ENCODE results near the gene WRAP53.

WRAP53 gene

DNA sequence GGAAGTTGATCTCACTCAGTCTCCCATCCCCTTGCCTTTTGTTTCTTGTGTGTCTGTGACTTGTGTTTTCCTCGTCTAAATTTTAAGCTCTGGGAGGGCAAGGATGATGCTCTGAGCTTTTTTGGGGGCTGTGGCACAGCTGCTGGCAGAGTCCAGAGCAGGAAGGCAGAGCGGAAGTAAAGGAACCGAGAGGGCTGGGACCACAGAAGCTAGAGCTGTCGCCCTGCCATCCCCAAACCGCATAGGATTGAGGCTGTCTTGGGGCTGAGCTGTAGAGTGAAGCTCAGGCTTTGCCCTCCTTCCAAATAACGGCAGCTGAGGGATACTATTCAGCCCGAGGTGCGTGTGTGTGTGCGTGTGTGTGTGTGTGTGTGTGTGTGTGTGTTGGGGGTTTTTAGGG, 25.5 kb downstream of the WRAP53 start:
- H3K27ac ChIP-seq (ENCODE audit: low read depth, low read length): no peak overlapping the region
- no peak overlapping the region for H2AFZ ChIP-seq (ENCODE audit: insufficient read depth, low read length, poor library complexity)
- no peak overlapping the region for H4K8ac ChIP-seq (ENCODE audit: low read depth, low read length)
- peaks cover 4 to 6% of the 10 kb centered on the region in 2 experiments for H3K4me1 ChIP-seq (ENCODE audit: control insufficient read depth in 1 of 2, insufficient read depth in 2 of 2, low read length in 2 of 2)
- peaks cover 2% of the 10 kb centered on the region for H3K9me3 ChIP-seq (ENCODE audit: insufficient read depth, low read depth, low read length)
- no peak for DNase-seq
- H3K14ac ChIP-seq (ENCODE audit: low read length): no peak overlapping the region
- no peak overlapping the region for H2BK12ac ChIP-seq (ENCODE audit: low read length)
- peaks cover 3% of the 10 kb centered on the region for H3K27me3 ChIP-seq (ENCODE audit: insufficient read depth, low read length)
- no peak overlapping the region for H3K9ac ChIP-seq (ENCODE audit: low read length)
- H3K36me3 ChIP-seq (ENCODE audit: control insufficient read depth in 1 of 2, insufficient read depth in 2 of 2, low read length in 2 of 2): no peaks in the 10 kb centered on the region
- H2BK120ac ChIP-seq (ENCODE audit: insufficient read depth, low read length, poor library complexity): no peak overlapping the region
- no peak overlapping the region for H3K23ac ChIP-seq (ENCODE audit: low read length)
- no peak overlapping the region for H3K4me3 ChIP-seq (ENCODE audit: low read depth, low read length)
- H2BK5ac ChIP-seq (ENCODE audit: low read depth, low read length, poor library complexity): no peak overlapping the region
- no peak overlapping the region for H2AK5ac ChIP-seq (ENCODE audit: low read length)
- no CpG with 5 or more reads among the region's 9 CpGs for WGBS (ENCODE audit: extremely low coverage, insufficient coverage, insufficient read length)
- no peak overlapping the region for H4K12ac ChIP-seq (ENCODE audit: low read depth, low read length)
- no peak overlapping the region for H4K91ac ChIP-seq (ENCODE audit: low read depth, low read length)
- H3K4me2 ChIP-seq (ENCODE audit: low read length): no peak overlapping the region
- H3K79me1 ChIP-seq (ENCODE audit: low read length): peaks cover 8% of the 10 kb centered on the region
- H3K4ac ChIP-seq (ENCODE audit: low read depth, low read length): no peak overlapping the region
- H3K18ac ChIP-seq (ENCODE audit: low read length): no peak overlapping the region
- H3K79me2 ChIP-seq (ENCODE audit: control insufficient read depth, insufficient read depth, low read length, poor library complexity): peaks cover 2% of the 10 kb centered on the region

DNA sequence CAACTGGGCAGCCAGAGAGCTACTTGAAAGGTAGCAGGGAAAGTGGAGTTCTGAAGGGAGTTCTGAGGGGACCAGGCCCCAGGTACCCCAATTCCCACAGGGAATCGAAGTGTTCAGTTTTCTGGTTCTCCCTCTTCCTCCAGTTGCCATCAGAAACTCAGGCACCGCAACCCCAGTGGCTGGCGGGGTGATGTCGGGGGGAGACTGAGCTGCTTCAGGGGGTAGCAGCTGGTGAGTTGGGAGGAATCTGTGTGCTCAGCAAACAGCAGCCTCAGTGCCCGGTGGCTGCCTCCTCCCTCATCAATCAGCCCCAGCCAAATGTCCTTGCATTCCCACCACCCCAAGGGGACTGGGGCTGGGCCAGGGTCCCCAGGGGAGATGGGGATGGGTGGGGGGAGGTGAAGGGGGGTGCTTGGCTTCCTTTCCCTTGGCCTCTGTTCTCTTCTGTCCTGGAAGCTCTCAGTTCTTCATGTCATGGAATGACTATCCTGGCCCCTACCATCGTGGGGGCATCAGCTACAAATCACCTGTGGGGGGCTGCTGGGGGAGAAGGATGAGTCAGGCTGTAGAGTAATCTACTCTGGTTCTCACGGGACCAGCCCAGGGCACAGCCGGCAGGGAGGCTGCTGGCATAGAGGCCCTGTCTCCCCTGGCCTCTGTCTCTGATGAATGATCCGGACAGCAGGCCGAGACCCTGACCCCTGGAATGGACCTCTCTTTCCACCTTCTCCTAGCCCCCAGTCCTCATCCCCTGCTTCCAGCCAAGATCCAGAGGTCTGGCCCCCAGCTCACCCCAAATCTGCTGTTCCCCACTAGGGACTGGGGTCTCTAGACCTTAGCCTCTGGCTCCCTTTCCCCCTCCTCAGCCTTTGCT, 26.7 kb downstream of the WRAP53 start:
- Histone ChIP-seq H3K9ac (ENCODE audit: low read length) (no peak overlapping the region), H3K23ac (ENCODE audit: low read length) (no peak overlapping the region), H3K4ac (ENCODE audit: low read depth, low read length) (no peak overlapping the region), H3K4me3 (ENCODE audit: low read depth, low read length) (no peak overlapping the region), H3K14ac (ENCODE audit: low read length) (no peak overlapping the region), H2BK12ac (ENCODE audit: low read length) (no peak overlapping the region), H3K27me3 (ENCODE audit: insufficient read depth, low read length) (peaks cover 3% of the 10 kb centered on the region), H3K4me2 (ENCODE audit: low read length) (no peak overlapping the region), H4K91ac (ENCODE audit: low read depth, low read length) (no peak overlapping the region), H3K18ac (ENCODE audit: low read length) (no peak overlapping the region), H3K79me2 (ENCODE audit: control insufficient read depth, insufficient read depth, low read length, poor library complexity) (peaks cover 2% of the 10 kb centered on the region), H4K12ac (ENCODE audit: low read depth, low read length) (no peak overlapping the region), H3K36me3 (ENCODE audit: control insufficient read depth in 1 of 2, insufficient read depth in 2 of 2, low read length in 2 of 2) (no peaks in the 10 kb centered on the region), H3K4me1 (ENCODE audit: control insufficient read depth in 1 of 2, insufficient read depth in 2 of 2, low read length in 2 of 2) (peaks cover 4 to 6% of the 10 kb centered on the region in 2 experiments), H3K9me3 (ENCODE audit: insufficient read depth, low read depth, low read length) (peaks cover 2% of the 10 kb centered on the region), H2BK120ac (ENCODE audit: insufficient read depth, low read length, poor library complexity) (no peak overlapping the region), H3K27ac (ENCODE audit: low read depth, low read length) (no peak overlapping the region), H2BK5ac (ENCODE audit: low read depth, low read length, poor library complexity) (no peak overlapping the region), H3K79me1 (ENCODE audit: low read length) (peaks cover 8% of the 10 kb centered on the region), H4K8ac (ENCODE audit: low read depth, low read length) (no peak overlapping the region), H2AK5ac (ENCODE audit: low read length) (no peak overlapping the region), H2AFZ (ENCODE audit: insufficient read depth, low read length, poor library complexity) (no peak overlapping the region)
- WGBS (ENCODE audit: extremely low coverage, insufficient coverage, insufficient read length): no CpG with 5 or more reads among the region's 10 CpGs
- DNase-seq: no peak

GRCh38 chr17:7715936-7716886, 27.9 kb downstream of the WRAP53 start:
- peak overlapping the region; percentile 75 for H3K4me2 ChIP-seq (ENCODE audit: low read length)
- peaks cover 8% of the 10 kb centered on the region for H3K79me1 ChIP-seq (ENCODE audit: low read length)
- no peak overlapping the region for H2AK5ac ChIP-seq (ENCODE audit: low read length)
- no peak overlapping the region for H3K27ac ChIP-seq (ENCODE audit: low read depth, low read length)
- peaks cover 2% of the 10 kb centered on the region for H3K79me2 ChIP-seq (ENCODE audit: control insufficient read depth, insufficient read depth, low read length, poor library complexity)
- no peaks in the 10 kb centered on the region for H3K36me3 ChIP-seq (ENCODE audit: control insufficient read depth in 1 of 2, insufficient read depth in 2 of 2, low read length in 2 of 2)
- H4K91ac ChIP-seq (ENCODE audit: low read depth, low read length): peak overlapping the region; percentile 29
- H3K14ac ChIP-seq (ENCODE audit: low read length): peak overlapping the region; percentile 7
- H4K12ac ChIP-seq (ENCODE audit: low read depth, low read length): peak overlapping the region; percentile 45
- H2BK12ac ChIP-seq (ENCODE audit: low read length): no peak overlapping the region
- peaks cover 2 to 6% of the 10 kb centered on the region in 2 experiments for H3K4me1 ChIP-seq (ENCODE audit: control insufficient read depth in 1 of 2, insufficient read depth in 2 of 2, low read length in 2 of 2)
- peaks cover 3% of the 10 kb centered on the region for H3K27me3 ChIP-seq (ENCODE audit: insufficient read depth, low read length)
- H3K4me3 ChIP-seq (ENCODE audit: low read depth, low read length): peak overlapping the region; percentile 63
- H2BK120ac ChIP-seq (ENCODE audit: insufficient read depth, low read length, poor library complexity): no peak overlapping the region
- peak overlapping the region; percentile 98 for H2AFZ ChIP-seq (ENCODE audit: insufficient read depth, low read length, poor library complexity)
- H3K9me3 ChIP-seq (ENCODE audit: insufficient read depth, low read depth, low read length): peaks cover 2% of the 10 kb centered on the region
- no peak overlapping the region for H3K4ac ChIP-seq (ENCODE audit: low read depth, low read length)
- no peak for DNase-seq
- H4K8ac ChIP-seq (ENCODE audit: low read depth, low read length): peak overlapping the region; percentile 97
- no peak overlapping the region for H3K9ac ChIP-seq (ENCODE audit: low read length)
- H3K18ac ChIP-seq (ENCODE audit: low read length): peak overlapping the region; percentile 5
- WGBS (ENCODE audit: extremely low coverage, insufficient coverage, insufficient read length): no CpG with 5 or more reads among the region's 20 CpGs
- no peak overlapping the region for H3K23ac ChIP-seq (ENCODE audit: low read length)
- no peak overlapping the region for H2BK5ac ChIP-seq (ENCODE audit: low read depth, low read length, poor library complexity)

GRCh38 chr17:7716901-7717755, 28.9 kb downstream of the WRAP53 start, which contains the start of gene DNAH2:
Gene DNAH2 (plus strand): TSS chr17:7717744. CDS start chr17:7719735, 1,991 bp downstream.
- peaks cover 8% of the 10 kb centered on the region for H3K79me1 ChIP-seq (ENCODE audit: low read length)
- H4K8ac ChIP-seq (ENCODE audit: low read depth, low read length): peak within 1 kb of the TSS; percentile 97
- H3K14ac ChIP-seq (ENCODE audit: low read length): peak within 1 kb of the TSS; percentile 95
- WGBS (ENCODE audit: extremely low coverage, insufficient coverage, insufficient read length): no CpG with 5 or more reads among the region's 64 CpGs
- peak within 1 kb of the TSS; percentile 75 for H3K4me2 ChIP-seq (ENCODE audit: low read length)
- H3K79me2 ChIP-seq (ENCODE audit: control insufficient read depth, insufficient read depth, low read length, poor library complexity): peaks cover 2% of the 10 kb centered on the region
- H2BK5ac ChIP-seq (ENCODE audit: low read depth, low read length, poor library complexity): peak within 1 kb of the TSS; percentile 43
- peak within 1 kb of the TSS; percentile 98 for H2AFZ ChIP-seq (ENCODE audit: insufficient read depth, low read length, poor library complexity)
- H2BK12ac ChIP-seq (ENCODE audit: low read length): peak within 1 kb of the TSS; percentile 40
- no peak within 1 kb of the TSS for H2AK5ac ChIP-seq (ENCODE audit: low read length)
- peak within 1 kb of the TSS; percentile 77 for H4K12ac ChIP-seq (ENCODE audit: low read depth, low read length)
- H3K4me3 ChIP-seq (ENCODE audit: low read depth, low read length): peak within 1 kb of the TSS; percentile 69
- no peaks in the 10 kb centered on the region for H3K9me3 ChIP-seq (ENCODE audit: insufficient read depth, low read depth, low read length)
- H3K4ac ChIP-seq (ENCODE audit: low read depth, low read length): peak within 1 kb of the TSS; percentile 65
- no peak within 1 kb of the TSS for H3K9ac ChIP-seq (ENCODE audit: low read length)
- DNase-seq: peak; percentile 35 to 70
- peak within 1 kb of the TSS; percentile 34 for H3K27ac ChIP-seq (ENCODE audit: low read depth, low read length)
- no peaks in the 10 kb centered on the region for H3K36me3 ChIP-seq (ENCODE audit: control insufficient read depth in 1 of 2, insufficient read depth in 2 of 2, low read length in 2 of 2)
- H2BK120ac ChIP-seq (ENCODE audit: insufficient read depth, low read length, poor library complexity): peak within 1 kb of the TSS; percentile 74
- H4K91ac ChIP-seq (ENCODE audit: low read depth, low read length): peak within 1 kb of the TSS; percentile 82
- peak within 1 kb of the TSS; percentile 89 for H3K18ac ChIP-seq (ENCODE audit: low read length)
- peaks cover 2 to 6% of the 10 kb centered on the region in 2 experiments for H3K4me1 ChIP-seq (ENCODE audit: control insufficient read depth in 1 of 2, insufficient read depth in 2 of 2, low read length in 2 of 2)
- peaks cover 3% of the 10 kb centered on the region for H3K27me3 ChIP-seq (ENCODE audit: insufficient read depth, low read length)
- no peak within 1 kb of the TSS for H3K23ac ChIP-seq (ENCODE audit: low read length)
